ENCODE results near the gene HS3ST5.

DNA sequence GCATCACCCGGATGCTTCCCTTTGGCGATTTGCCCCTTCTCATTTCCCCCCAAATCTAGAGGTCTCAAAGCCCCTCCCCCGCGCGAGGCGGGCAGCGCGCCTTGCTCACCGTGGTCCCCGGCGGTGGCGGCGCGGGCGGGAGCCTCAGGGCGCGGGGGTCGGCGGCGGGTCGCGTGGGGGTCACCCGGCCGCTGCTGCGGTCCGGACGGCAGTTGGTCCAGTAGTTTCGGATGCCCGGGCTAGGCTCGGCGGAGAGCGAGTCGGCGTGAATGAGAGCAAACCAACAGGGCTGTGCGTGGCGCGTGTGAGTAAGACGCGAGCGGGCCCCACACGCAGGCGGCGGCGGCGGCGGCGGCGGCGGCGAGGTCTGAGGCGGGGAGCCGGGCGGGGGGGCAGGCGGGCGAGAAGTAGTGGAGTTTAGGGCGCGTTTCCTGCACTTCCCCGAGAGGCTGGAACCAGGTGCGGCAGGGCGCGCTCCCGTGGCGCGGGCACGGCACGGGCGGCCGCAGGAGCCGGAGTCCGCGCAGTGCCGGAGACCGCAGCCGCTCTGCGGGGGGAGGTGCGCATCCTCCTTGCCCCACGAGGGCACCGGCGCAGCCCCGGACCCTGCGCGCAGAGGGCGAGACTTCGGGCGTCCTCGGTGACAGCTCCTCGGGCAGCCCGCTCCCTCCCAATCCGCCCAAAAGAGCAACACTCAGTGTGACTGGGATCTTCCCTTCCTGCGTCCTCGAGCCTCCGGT is 567 bp downstream of the HS3ST5 start:
- TF ChIP-seq CTCF (IDR thresholded peaks at IDR 0.05 in 8 of 11, conservative IDR thresholded peaks at IDR 0.05 in 3 of 11) (no peak), POLR2AphosphoS5 (IDR thresholded peaks at IDR 0.05) (no peak)
